ENCODE results near the gene SPAG16.

SPAG16 gene
- long read RNA-seq, donor 1, transcript SPAG16-207 (5 exons, 1,250 nt), result major isoform, 44 of 75 reads
- long read RNA-seq, donor 1, partial matches to known transcripts, result 31 of 75 reads
- long read RNA-seq, donor 1, other reads (novel, unspliced or antisense), result 0 of 75 reads
- long read RNA-seq, donor 2, transcript SPAG16-207 (5 exons, 1,250 nt), result major isoform, 31 of 47 reads
- long read RNA-seq, donor 2, partial matches to known transcripts, result 16 of 47 reads
- long read RNA-seq, donor 2, other reads (novel, unspliced or antisense), result 0 of 47 reads
- long read RNA-seq, donor 3, transcript SPAG16-207 (5 exons, 1,250 nt), result major isoform, 28 of 29 reads
- long read RNA-seq, donor 3, partial matches to known transcripts, result 0 of 29 reads
- long read RNA-seq, donor 3, other reads (novel, unspliced or antisense), result 0 of 29 reads
- long read RNA-seq, donor 4, transcript SPAG16-207 (5 exons, 1,250 nt), result major isoform, 46 of 46 reads
- long read RNA-seq, donor 4, partial matches to known transcripts, result 0 of 46 reads
- long read RNA-seq, donor 4, other reads (novel, unspliced or antisense), result 0 of 46 reads
- long read RNA-seq, donor 5, transcript SPAG16-207 (5 exons, 1,250 nt), result major isoform, 39 of 39 reads
- long read RNA-seq, donor 5, partial matches to known transcripts, result 0 of 39 reads
- long read RNA-seq, donor 5, other reads (novel, unspliced or antisense), result 0 of 39 reads
- long read RNA-seq, donor 6, transcript SPAG16-207 (5 exons, 1,250 nt), result major isoform, 52 of 58 reads
- long read RNA-seq, donor 6, partial matches to known transcripts, result 6 of 58 reads
- long read RNA-seq, donor 6, other reads (novel, unspliced or antisense), result 0 of 58 reads
- long read RNA-seq, donor 7, transcript SPAG16-207 (5 exons, 1,250 nt), result major isoform, 60 of 66 reads
- long read RNA-seq, donor 7, partial matches to known transcripts, result 0 of 66 reads
- long read RNA-seq, donor 7, other reads (novel, unspliced or antisense), result 6 of 66 reads
- long read RNA-seq, donor 8, transcript SPAG16-207 (5 exons, 1,250 nt), result major isoform, 48 of 77 reads
- long read RNA-seq, donor 8, partial matches to known transcripts, result 29 of 77 reads
- long read RNA-seq, donor 8, other reads (novel, unspliced or antisense), result 0 of 77 reads

GRCh38 chr2:213284105-213285090 is at the start of gene SPAG16:
Gene SPAG16, plus strand, starts transcription at chr2:213284464.
- DNase-seq, result peak; percentile 90

DNA sequence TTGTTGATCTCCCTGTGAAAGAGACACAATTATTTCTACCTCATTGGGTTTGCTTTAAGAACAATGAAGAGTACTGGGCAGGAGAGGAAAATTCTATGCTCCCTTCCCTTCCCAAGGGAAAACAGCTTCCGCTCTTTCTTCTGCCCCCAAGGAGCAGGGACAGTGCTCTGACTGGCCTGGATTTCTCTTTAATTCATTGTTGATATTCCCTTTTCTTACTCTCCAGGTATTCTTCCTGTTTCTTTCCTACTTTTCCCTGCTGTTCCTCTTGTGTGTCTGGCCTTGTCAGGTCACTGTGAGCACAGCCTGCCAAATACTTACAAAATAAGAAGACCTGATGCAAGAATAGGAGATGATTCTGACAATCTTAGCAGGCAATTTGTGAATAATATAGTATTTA is 49.6 kb upstream of the SPAG16 start:
- DNase-seq, result no peak

GRCh38 chr2:213235741-213236140 is 48.5 kb upstream of the SPAG16 start:
- no peak for DNase-seq

DNA sequence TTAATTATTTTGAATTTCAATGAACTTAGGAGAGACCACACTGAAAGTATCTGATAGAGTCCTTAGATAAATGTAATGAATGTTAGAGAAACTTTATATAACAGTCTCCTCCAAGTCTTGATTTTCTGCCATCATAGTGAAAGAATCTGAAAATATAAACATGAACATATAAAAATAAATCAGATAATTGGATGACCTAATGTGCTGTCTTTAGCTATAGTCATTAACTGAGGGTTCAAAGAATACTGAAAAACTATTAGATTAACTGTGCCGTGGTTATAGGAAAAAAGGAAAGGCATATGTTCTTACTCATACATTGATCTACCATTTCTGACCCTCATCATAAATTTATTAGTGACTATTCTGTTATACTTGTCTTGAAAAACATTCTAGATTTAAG is 47.0 kb upstream of the SPAG16 start:
- no peak for DNase-seq

DNA sequence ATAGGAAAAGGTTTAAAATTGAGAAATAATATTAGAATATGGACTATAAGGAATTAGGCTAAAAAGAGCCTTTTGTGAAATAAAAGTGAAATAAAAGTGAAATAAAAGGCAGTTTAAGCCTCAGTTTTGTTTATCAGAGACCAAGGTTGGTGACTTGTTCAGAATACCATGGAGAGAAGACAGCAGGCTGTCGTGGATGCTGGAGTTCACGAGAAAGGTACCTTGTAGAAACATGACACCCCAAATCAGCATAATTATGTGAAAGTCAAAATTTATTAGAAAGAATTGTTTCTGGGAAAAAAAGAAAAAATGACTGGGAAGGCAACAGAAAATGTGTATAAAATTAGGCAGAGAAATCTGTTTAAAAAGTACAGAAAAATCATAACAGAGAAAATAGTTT is 46.5 kb upstream of the SPAG16 start:
- no peak for DNase-seq

DNA sequence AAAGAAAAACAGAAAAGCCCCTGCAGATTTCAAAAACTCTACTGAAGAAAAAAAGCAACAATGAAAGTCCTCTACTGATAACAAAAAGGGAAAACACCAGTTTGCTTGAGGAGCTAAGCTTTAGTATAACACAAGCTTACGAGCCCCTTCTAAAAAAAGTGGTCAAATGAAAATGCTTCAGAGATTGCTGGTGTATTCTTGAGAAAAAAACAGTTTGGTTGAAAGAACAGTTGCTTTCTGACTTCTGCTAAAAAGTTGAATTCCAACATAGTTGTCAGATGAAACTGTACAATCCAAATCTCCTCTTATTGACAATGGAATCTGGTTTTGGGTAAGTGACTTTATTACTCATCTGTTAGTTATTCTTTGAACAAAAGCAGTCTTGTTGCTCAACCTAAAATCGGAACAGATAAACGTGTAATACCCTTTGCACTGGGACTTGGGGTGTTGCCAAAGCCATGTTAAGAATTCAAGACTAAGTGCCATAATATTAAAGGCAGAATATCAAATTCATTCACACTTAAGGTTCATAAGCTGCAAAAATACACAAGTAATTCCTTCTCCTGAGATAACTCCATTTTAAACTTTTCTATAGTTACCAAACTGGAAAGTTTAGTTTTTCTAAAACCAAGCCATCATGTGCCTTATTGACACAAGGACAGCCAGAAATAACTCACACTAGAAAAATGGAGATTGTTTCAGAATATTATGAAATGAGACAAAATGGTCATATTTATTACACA is 45.3 kb upstream of the SPAG16 start:
- no peak for DNase-seq

- DNase-seq, result no peak
Observed at GRCh38 chr2:213241817-213242216, 42.4 kb upstream of the SPAG16 start.

- DNase-seq, result no peak
Observed at GRCh38 chr2:213242653-213243052, 41.6 kb upstream of the SPAG16 start.

- no peak for DNase-seq
Observed at GRCh38 chr2:213243189-213244044, 40.8 kb upstream of the SPAG16 start.

- DNase-seq, result no peak
Observed at GRCh38 chr2:213246497-213247281, 37.6 kb upstream of the SPAG16 start.

GRCh38 chr2:213247566-213247965 is 36.7 kb upstream of the SPAG16 start:
- DNase-seq, result no peak

DNA sequence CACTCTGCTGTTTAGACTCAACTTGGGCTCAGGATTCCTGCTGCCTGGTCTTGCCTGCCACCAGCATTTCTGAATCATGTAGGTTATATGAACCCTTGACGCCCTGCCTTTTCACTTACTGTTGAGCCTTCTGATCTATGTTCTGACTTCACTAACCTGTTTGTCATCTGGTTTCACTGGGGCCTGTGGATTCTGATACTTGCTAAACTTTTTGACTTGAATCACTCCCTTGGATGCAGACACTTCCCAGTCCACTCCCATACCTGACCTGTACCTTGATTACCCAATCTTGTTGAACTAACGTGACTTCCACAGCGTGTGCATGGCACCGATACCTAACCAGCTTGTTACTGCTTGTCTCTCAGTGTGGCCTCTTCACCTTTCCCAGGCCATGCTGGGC is 35.6 kb upstream of the SPAG16 start:
- no peak for DNase-seq

DNA sequence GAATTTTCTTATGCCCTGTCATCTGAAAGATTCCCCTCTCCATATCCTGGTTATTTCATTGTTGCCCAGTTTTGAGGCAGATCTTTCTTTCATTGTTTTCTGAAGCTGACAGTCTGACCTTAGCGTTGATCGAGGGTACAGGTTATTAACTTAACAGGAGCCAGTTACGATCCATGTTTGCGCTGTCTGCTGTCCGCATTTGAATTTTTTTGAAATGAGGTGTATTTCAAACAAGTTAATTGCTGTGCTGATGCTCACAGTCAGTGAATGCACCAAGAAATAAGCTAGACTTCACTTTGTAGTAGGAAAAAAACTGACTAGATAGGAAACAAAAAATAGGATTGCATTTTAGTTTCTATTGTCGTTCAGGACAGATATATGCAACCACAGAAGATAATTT is 34.8 kb upstream of the SPAG16 start:
- DNase-seq, result no peak

GRCh38 chr2:213251618-213252017 is 32.6 kb upstream of the SPAG16 start:
- peak; percentile 27 for DNase-seq

DNA sequence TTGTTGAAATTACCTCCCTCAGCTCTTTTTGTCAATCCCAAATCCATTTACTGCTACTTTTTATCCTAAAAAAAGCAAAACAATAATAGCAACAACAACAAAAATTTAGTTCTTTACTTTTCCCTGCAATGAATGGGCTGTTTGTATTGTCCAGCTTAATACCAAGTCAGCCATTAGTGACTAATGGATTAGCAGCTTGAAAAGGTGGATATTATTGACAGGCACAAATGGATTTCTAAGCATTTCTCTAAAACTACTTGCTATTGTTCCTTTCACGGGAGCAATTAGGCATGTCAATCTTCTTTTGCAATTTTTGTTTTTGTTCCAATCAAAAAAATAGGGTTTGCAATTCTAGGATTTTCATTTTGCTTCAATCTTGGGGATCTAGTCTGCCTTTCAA is 32.1 kb upstream of the SPAG16 start:
- no peak for DNase-seq

GRCh38 chr2:213253162-213253561 is 31.1 kb upstream of the SPAG16 start:
- DNase-seq, result no peak

DNA sequence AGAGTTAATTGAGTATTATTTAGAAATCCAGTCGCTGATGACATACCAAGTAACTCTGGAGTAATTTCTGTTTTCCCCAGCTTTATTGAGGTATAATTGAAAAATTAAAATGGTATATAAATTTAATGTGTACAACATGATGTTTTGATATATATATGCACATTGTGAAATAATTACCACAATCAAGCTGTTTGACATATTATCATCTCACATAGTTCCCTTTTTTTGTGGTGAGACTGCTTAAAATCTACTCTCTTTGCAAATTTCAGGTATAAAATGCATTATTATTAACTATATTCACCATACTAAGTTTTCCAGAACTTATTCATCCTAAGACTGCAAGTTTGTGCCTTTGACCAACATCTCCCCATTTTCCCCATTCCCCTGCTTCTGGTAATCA is 25.0 kb upstream of the SPAG16 start:
- no peak for DNase-seq

- no peak for DNase-seq
Observed at GRCh38 chr2:213261237-213261636, 23.0 kb upstream of the SPAG16 start.

DNA sequence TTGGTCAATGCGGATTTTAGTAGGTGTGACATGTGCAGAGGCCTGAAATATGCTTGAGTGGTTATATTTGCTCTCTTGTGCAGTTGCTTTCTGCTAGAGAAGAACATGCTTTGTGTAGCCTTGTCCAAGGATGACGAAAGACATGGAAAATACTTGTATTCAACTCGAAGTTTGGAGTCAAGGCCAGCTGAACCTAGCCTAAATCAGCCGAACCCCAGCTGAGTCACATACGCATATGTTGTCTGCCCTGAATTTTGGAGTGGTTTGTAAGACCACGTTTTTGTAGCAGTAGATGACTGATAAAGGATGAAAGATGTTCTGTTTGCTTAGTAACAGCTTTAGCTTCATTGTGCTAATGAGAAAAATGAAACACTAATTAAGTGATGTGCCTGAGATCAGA is 22.5 kb upstream of the SPAG16 start:
- no peak for DNase-seq
